Neuronal stem cell (in vitro differentiated cells): ENCODE data around the gene RASA3.

Experiments used
- DNase-seq: peaks from one replicate; pipeline ENCODE4 v3.0.0-alpha.2; 2013; ENCODE audit warnings: low spot score
- H2AFZ ChIP-seq: one replicate; pipeline ENCODE4 v1.6.1; 2013; ENCODE audit warnings: mild to moderate bottlenecking, low read length, inconsistent platforms
- H2AK5ac ChIP-seq: 2 replicates; pipeline ENCODE4 v1.6.1; 2013; ENCODE audit warnings: low read depth, mild to moderate bottlenecking, inconsistent platforms, low read length, moderate library complexity, mixed read lengths
- H2BK120ac ChIP-seq: 2 replicates; pipeline ENCODE4 v1.6.1; 2013; ENCODE audit warnings: low read depth, mild to moderate bottlenecking, inconsistent platforms, low read length, moderate library complexity, mixed read lengths
- H2BK12ac ChIP-seq: one replicate; pipeline ENCODE4 v1.6.1; 2013; ENCODE audit warnings: low read length, inconsistent platforms
- H2BK15ac ChIP-seq: 2 replicates; pipeline ENCODE4 v1.6.1; 2013; ENCODE audit warnings: mild to moderate bottlenecking, low read length, inconsistent platforms, mixed read lengths
- H2BK5ac ChIP-seq: one replicate; pipeline ENCODE4 v1.6.1; 2013; ENCODE audit warnings: inconsistent platforms, mild to moderate bottlenecking, low read length, moderate library complexity
- H3K14ac ChIP-seq: one replicate; pipeline ENCODE4 v1.6.1; 2013; ENCODE audit warnings: low read length, inconsistent platforms
- H3K18ac ChIP-seq: 2 replicates; pipeline ENCODE4 v1.6.1; 2013; ENCODE audit warnings: low read length, inconsistent platforms
- H3K23ac ChIP-seq: 2 replicates; pipeline ENCODE4 v1.6.1; 2013; ENCODE audit warnings: low read depth, mild to moderate bottlenecking, mixed read lengths, low read length, inconsistent platforms; ENCODE audit not compliant: poor library complexity
- H3K27ac ChIP-seq: replicated peaks from 3 replicates; pipeline ENCODE4 v1.5.1; 2013; ENCODE audit warnings: low read length, inconsistent platforms
- H3K27me3 ChIP-seq, 3 experiments: 2 replicates each; pipeline ENCODE4 v1.6.1; 2013; ENCODE audit warnings: low read length in 3 of 3, mild to moderate bottlenecking in 2 of 3, inconsistent platforms in 1 of 3, low read depth in 1 of 3, mixed read lengths in 1 of 3, moderate library complexity in 1 of 3; ENCODE audit not compliant: control insufficient read depth in 3 of 3, insufficient read depth in 3 of 3
- H3K36me3 ChIP-seq, 2 donors: replicated peaks in 1 of 2; 2 replicates each; pipeline ENCODE4 v1.6.1; 2013; ENCODE audit warnings: low read length in 2 of 2; ENCODE audit not compliant: control insufficient read depth in 2 of 2, insufficient read depth in 2 of 2
- H3K4ac ChIP-seq: 2 replicates; pipeline ENCODE4 v1.6.1; 2013; ENCODE audit warnings: inconsistent platforms, mild to moderate bottlenecking, low read length, moderate library complexity
- H3K4me1 ChIP-seq, 2 donors: 1 replicate in 1 of 2; 2 replicates in 1 of 2; pipeline ENCODE4 v1.6.1; 2013; ENCODE audit warnings: low read length in 2 of 2, low read depth in 1 of 2; ENCODE audit not compliant: control insufficient read depth in 2 of 2, insufficient read depth in 1 of 2
- H3K4me2 ChIP-seq: one replicate; pipeline ENCODE4 v1.6.1; 2013; ENCODE audit warnings: mild to moderate bottlenecking, low read length, inconsistent platforms; ENCODE audit not compliant: insufficient read depth, poor library complexity, severe bottlenecking
- H3K4me3 ChIP-seq, 2 donors: 2 replicates each; pipeline ENCODE4 v1.5.1; 2013; ENCODE audit warnings: low read length in 2 of 2, mild to moderate bottlenecking in 2 of 2, inconsistent platforms in 1 of 2, moderate library complexity in 1 of 2
- H3K79me1 ChIP-seq: one replicate; pipeline ENCODE4 v1.6.1; 2013; ENCODE audit warnings: low read depth, mild to moderate bottlenecking, inconsistent platforms, low read length, moderate library complexity
- H3K9ac ChIP-seq: one replicate; pipeline ENCODE4 v1.6.1; 2013; ENCODE audit warnings: mild to moderate bottlenecking, low read depth, low read length, inconsistent platforms; ENCODE audit not compliant: poor library complexity
- H3K9me3 ChIP-seq, 2 donors: replicated peaks in 1 of 2; 2 replicates each; pipeline versions ENCODE3 to v1.6.1; 2013; ENCODE audit warnings: low read length in 2 of 2, mild to moderate bottlenecking in 2 of 2, inconsistent platforms in 1 of 2, low read depth in 1 of 2, mixed read lengths in 1 of 2, moderate library complexity in 1 of 2; ENCODE audit not compliant: control insufficient read depth in 2 of 2, insufficient read depth in 1 of 2
- H4K8ac ChIP-seq: one replicate; pipeline ENCODE4 v1.6.1; 2013; ENCODE audit warnings: low read depth, mild to moderate bottlenecking, inconsistent platforms, low read length, moderate library complexity
- H4K91ac ChIP-seq: one replicate; pipeline ENCODE4 v1.6.1; 2013; ENCODE audit warnings: low read length, low read depth, mild to moderate bottlenecking, inconsistent platforms; ENCODE audit not compliant: poor library complexity
- WGBS, 2 donors: extraction: QIAGEN DNeasy Blood & Tissue Kit; methylation state at CpG; one replicate each; pipeline ENCODE4 v1.1.7; 2013; ENCODE audit warnings: missing lambda C conversion rate in 2 of 2, mixed read lengths in 1 of 2; ENCODE audit not compliant: insufficient read length in 2 of 2, insufficient replicate concordance in 1 of 2; ENCODE audit errors: extremely low coverage in 2 of 2; 5-methylcytosine and 5-hydroxymethylcytosine counted together

RASA3 gene

DNA sequence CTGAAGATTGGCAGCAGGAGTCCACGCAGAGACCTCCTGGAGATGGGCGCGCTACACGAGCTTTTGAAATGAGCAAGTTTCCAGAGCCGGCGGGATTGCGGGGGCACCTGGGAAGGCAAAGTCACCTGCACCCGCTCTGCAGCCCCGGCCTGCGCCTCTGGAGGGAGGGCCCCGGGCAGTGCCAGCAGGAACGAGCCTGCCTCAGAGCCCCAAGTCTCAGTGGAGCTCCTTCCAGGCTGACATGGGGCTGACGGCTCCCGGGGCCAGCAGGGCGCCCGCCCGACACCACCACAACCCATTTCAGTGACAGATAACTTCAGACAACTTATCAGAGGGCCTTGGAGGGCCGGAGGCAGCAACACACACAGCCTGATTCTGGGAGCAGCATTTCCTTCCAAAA lies 45.0 kb downstream of the RASA3 start:
- H3K27ac ChIP-seq, result no peak overlapping the region

DNA sequence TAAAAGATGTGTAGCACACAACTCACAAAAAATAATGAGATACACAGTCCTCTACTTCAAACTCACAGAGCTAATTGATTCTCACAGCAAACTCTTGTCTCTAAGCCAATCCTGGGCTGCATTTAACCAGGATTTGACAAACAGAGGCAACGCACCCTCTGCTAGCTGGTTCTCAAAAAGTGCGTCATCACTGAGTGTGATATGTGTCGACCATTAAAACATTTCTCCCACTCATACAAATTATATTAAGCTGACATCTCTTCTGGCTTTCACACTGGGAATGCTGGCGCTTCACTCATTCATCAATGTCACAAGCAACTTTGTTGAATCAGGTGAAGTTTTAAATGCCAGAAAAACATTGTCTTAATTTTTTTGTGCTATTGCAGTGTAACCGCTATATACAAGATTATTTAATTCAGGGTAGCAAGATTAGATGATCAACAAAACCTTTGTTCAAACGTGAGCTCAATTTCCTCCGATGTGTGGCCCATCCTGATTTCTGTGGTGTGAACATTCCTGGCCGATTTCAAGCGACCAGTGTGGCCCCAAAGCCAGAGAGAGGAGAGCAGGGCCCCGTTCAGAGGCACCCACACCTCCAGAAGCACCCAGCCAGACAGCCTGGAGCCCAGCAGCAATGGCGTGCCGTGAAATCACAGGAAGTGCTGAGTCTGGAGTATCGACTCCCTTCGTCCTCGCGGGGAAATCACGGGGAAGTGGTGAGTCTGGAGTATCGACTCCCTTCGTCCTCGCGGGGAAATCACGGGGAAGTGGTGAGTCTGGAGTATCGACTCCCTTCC lies 49.4 kb downstream of the RASA3 start:
- no peak overlapping the region for H3K18ac ChIP-seq
- H3K4me1 ChIP-seq, result peaks cover 19 to 20% of the 10 kb centered on the region in 2 donors
- no peak overlapping the region for H3K14ac ChIP-seq
- no peak overlapping the region for H2BK12ac ChIP-seq
- H3K27me3 ChIP-seq, result peaks cover 0 to 6% (median 0%) of the 10 kb centered on the region in 3 experiments
- H3K23ac ChIP-seq, result no peak overlapping the region
- H3K27ac ChIP-seq, result no peak overlapping the region
- H2BK120ac ChIP-seq, result no peak overlapping the region
- no peak overlapping the region for H2BK15ac ChIP-seq
- H3K36me3 ChIP-seq, result peaks cover 0 to 4% of the 10 kb centered on the region in 2 donors
- no peak overlapping the region for H3K4me2 ChIP-seq
- no peak overlapping the region for H2BK5ac ChIP-seq
- H3K4me3 ChIP-seq, result no peak overlapping the region
- H4K91ac ChIP-seq, result no peak overlapping the region
- no peak overlapping the region for H2AFZ ChIP-seq
- H4K8ac ChIP-seq, result no peak overlapping the region
- peaks cover 0 to 23% of the 10 kb centered on the region in 2 donors for H3K9me3 ChIP-seq
- H3K79me1 ChIP-seq, result peaks cover 5% of the 10 kb centered on the region
- WGBS, 2 donors, result no CpG with 5 or more reads among the region's 23 CpGs
- H3K9ac ChIP-seq, result no peak overlapping the region
- no peak overlapping the region for H2AK5ac ChIP-seq
- H3K4ac ChIP-seq, result no peak overlapping the region
- DNase-seq, result no peak

More for the DNA sequence above, 45.0 kb downstream of the RASA3 start:
- Histone ChIP-seq H3K18ac (peak overlapping the region; percentile 64), H4K8ac (no peak overlapping the region), H2BK5ac (no peak overlapping the region), H3K36me3 (no peaks in the 10 kb centered on the region), H2BK120ac (no peak overlapping the region), H3K9ac (no peak overlapping the region), H2AFZ (no peak overlapping the region), H2BK15ac (no peak overlapping the region), H2BK12ac (no peak overlapping the region), H3K4me2 (peak overlapping the region; percentile 11), H3K27me3 (peaks cover 0 to 7% (median 0%) of the 10 kb centered on the region in 3 experiments), H3K4me1 (peaks cover 0 to 2% of the 10 kb centered on the region in 2 donors), H4K91ac (no peak overlapping the region), H3K23ac (peak overlapping the region; percentile 89), H3K14ac (no peak overlapping the region), H3K79me1 (no peaks in the 10 kb centered on the region), H3K9me3 (peaks cover 3 to 28% of the 10 kb centered on the region in 2 donors), H3K4ac (no peak overlapping the region), H2AK5ac (peak overlapping the region; percentile 28), H3K4me3 (no peak overlapping the region)
- WGBS, 2 donors, result no CpG with 5 or more reads among the region's 18 CpGs
- DNase-seq, result no peak

GRCh38 chr13:114081761-114082681 lies 50.4 kb downstream of the RASA3 start:
- Histone ChIP-seq H2AK5ac (peak overlapping the region; percentile 2), H3K79me1 (peaks cover 11% of the 10 kb centered on the region), H2BK12ac (peak overlapping the region; percentile 1), H3K4me1 (peaks cover 23 to 28% of the 10 kb centered on the region in 2 donors), H3K27me3 (no peaks in the 10 kb centered on the region), H2BK15ac (no peak overlapping the region), H2BK120ac (no peak overlapping the region), H3K9me3 (peaks cover 0 to 18% of the 10 kb centered on the region in 2 donors), H3K4me3 (no peak overlapping the region), H2AFZ (no peak overlapping the region), H3K23ac (no peak overlapping the region), H3K14ac (no peak overlapping the region), H4K8ac (no peak overlapping the region), H3K4me2 (no peak overlapping the region), H3K9ac (no peak overlapping the region), H3K27ac (no peak overlapping the region), H2BK5ac (no peak overlapping the region), H3K18ac (peak overlapping the region; percentile 36), H3K4ac (no peak overlapping the region), H3K36me3 (peaks cover 0 to 6% of the 10 kb centered on the region in 2 donors), H4K91ac (no peak overlapping the region)
- DNase-seq, result no peak
- WGBS, 2 donors, result no CpG with 5 or more reads among the region's 30 CpGs
